GM12801 (cell line): Measurements from ENCODE around the gene BHMT2.

Experiments
- CTCF ChIP-seq: IDR thresholded peaks from one replicate; pipeline ENCODE4 v1.5.1; 2011; ENCODE audit warnings: control low read depth; ENCODE audit not compliant: insufficient read length; ENCODE audit errors: extremely low read depth

Gene BHMT2

GRCh38 chr5:79069488-79070349 lies at the start of gene BHMT2, which contains the start of gene DMGDH:
Gene BHMT2 (plus strand): TSS chr5:79069767. CDS start chr5:79069783, 16 bp downstream.
Gene DMGDH (minus strand): TSS chr5:79069674. CDS start chr5:79069620, 54 bp downstream.
- TF ChIP-seq CTCF: no peak

- no peak for TF ChIP-seq CTCF
Observed at GRCh38 chr5:79020861-79021561, 48.6 kb upstream of the BHMT2 start.

- TF ChIP-seq CTCF: no peak
Observed at GRCh38 chr5:79021753-79022152, 47.8 kb upstream of the BHMT2 start.

- no peak for TF ChIP-seq CTCF
Observed at GRCh38 chr5:79022771-79023170, 46.8 kb upstream of the BHMT2 start.

GRCh38 chr5:79023348-79023747 lies 46.2 kb upstream of the BHMT2 start:
- TF ChIP-seq CTCF: no peak

GRCh38 chr5:79023947-79024346 lies 45.6 kb upstream of the BHMT2 start:
- no peak for TF ChIP-seq CTCF

- no peak for TF ChIP-seq CTCF
Observed at GRCh38 chr5:79025054-79025472, 44.5 kb upstream of the BHMT2 start.
